OCI-LY1 (cell line): ENCODE results near the gene JAKMIP1.

Experiments used
- EZH2 ChIP-seq: fragments of 200-600 bp; sonication (generic), shearing (Covaris generic); IDR thresholded peaks from 2 replicates; pipeline ENCODE4 v1.8.0; 2017; ENCODE audit warnings: borderline replicate concordance, mixed run types, mild to moderate bottlenecking, antibody characterized with exemption, low read length, moderate library complexity, mixed read lengths
- TF ChIP-seq, protein P1 (sequence below): fragments of 200-600 bp; sonication (generic), shearing (Covaris generic); IDR thresholded peaks from 2 replicates; pipeline ENCODE4 v1.5.1; 2017; ENCODE audit warnings: mild to moderate bottlenecking, antibody characterized with exemption, low read length, moderate library complexity, mixed read lengths

DNA sequence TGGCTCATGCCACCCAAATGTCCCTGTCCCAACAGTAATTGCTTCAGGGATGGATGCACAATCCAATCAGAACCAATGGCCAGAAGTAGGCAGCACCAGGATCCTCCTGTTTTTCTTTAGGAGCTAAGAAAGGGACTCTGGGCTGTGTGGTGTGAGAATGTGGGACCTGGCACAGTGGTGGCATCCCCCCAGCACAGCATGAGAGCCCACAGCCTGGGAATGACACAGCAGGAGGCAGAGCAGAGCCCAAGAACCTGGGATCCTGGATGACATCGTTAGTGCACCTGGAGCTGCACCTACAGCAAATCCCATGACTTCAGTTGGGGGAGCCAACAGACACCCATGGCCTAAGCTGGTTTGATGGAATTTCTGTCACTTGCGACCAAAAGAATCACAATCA is 111.4 kb downstream of the JAKMIP1 start:
- TF ChIP-seq, protein P1, sequence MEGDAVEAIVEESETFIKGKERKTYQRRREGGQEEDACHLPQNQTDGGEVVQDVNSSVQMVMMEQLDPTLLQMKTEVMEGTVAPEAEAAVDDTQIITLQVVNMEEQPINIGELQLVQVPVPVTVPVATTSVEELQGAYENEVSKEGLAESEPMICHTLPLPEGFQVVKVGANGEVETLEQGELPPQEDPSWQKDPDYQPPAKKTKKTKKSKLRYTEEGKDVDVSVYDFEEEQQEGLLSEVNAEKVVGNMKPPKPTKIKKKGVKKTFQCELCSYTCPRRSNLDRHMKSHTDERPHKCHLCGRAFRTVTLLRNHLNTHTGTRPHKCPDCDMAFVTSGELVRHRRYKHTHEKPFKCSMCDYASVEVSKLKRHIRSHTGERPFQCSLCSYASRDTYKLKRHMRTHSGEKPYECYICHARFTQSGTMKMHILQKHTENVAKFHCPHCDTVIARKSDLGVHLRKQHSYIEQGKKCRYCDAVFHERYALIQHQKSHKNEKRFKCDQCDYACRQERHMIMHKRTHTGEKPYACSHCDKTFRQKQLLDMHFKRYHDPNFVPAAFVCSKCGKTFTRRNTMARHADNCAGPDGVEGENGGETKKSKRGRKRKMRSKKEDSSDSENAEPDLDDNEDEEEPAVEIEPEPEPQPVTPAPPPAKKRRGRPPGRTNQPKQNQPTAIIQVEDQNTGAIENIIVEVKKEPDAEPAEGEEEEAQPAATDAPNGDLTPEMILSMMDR, result no peak
- TF ChIP-seq EZH2, result no peak
